ENCODE data around the gene WASF3.

WASF3 gene

DNA sequence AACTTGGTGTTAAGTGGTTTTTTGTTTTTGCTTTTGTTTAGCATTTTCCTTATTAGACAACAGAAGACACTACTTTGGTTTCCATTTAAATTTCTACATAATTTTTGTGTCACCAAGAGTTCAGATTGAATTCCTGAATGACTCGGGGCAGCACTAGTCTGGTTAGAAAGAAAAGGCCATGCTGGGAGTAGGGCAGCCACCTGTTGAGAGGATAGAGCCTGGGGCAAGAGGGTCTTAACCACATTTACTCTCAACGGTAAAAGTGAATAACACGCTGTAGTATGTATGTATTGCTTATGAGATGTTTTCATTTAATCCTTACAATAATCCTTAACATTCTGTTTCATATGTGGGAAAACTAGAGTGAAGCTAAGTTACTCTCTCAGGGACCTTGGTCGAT is 131.5 kb downstream of the WASF3 start:
- no peak for DNase-seq

DNA sequence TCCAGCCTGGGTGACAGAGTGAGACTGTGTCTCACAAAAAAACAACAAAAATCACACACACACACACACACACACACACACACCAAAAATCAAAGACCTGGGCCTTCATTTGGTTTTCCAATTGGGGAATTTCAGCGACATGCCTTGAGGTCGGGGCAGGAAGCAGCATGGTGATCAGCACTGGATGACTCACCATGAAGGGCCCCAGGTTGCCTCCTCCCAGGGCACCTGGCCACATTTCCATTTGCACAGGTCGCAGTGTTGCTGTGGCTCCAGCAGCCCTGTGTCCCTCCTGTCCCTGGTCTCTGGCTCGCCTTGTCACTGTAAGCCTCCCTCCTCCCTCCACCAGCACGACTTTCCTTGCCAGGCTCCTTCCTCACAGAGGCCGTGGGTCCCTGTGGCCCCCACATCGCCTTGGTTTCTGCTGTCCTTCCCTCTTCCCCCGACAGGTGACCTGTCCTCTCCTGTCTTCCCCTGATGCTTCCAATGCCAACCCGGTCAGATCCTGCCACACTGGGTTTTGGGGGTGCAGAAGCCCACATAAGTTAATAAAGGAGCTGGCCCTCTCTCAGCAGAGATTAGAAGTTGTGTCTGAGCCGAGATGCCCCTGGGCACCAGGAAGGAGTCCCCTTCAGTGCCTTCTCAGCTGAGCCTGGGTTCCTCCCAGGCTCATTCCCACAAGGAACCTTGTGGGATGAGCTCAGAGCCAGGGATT is 136.4 kb downstream of the WASF3 start:
- no peak for DNase-seq

DNA sequence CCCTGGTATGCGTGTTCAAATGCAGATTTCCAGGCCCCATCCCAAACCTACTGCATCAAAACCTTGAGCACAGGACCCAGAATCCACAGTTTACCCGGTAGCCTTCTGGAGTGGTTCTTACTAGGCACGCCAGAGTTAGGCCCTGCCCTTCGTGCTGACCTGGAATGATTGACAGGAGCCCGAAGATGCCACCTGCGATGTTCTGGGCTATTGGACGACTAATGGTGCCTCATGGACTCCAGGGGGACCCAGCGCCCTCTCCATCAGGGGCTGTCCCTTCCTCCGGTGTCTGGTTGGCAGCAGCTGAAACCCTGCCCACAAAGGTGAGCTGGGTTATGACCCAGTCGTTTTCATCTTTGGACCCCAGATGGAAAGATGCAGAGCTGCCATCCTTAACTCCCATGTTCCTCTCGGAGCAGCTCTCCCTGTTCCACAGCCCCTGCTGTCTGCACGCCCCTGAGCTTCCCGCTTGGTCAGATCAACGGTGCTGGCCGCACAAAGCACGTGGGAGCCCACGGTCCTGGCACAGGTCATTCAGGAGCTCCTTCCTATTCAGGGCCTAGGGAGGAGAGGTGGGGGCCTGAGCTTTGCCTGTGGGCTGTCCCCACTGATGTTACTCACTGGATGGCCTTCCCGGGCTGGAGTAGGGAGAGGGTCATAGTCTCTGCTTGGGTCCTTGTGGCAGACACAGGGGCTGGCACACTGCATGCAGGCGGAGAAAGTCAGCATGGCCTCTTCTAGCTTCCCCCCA is 137.3 kb downstream of the WASF3 start:
- no peak for DNase-seq

DNA sequence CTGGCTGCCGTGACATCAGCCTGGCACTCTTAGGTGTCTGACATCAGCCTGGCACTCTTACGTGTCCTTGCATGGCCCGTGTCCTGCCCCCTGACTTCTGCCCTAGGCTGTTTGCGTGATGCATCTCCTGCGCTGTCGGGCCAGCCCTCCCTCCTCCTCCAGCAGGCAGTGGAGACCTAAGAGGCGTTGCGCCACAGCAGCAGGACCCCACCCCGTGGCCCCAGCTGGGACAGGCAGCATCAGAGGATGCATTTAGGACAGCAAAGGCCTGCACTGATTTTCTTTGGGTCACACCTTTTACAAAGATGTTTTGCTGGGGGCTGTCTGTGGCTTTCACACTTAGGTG is 137.8 kb downstream of the WASF3 start:
- DNase-seq: no peak

DNA sequence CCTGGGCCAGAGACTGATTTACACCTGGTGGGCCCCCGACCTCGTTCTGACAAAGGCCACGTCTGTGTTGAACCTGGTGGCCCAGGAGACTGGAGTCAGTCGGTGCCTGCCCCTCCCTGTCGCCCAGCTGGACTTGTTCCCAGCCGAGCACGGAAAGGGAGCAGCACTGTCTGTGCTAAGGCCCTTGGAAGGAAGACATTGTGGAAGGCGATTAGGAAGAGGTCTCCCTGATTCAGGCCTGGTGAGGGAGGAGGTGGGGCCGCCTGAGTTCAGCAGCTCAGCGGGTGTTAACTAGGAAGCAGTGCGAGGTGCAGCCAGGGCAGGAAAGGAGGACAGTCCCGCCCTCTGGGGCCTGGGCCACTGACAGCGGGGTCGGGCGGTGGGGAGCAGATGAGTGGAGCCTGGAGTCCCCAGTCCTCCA is 138.4 kb downstream of the WASF3 start:
- DNase-seq: no peak

DNA sequence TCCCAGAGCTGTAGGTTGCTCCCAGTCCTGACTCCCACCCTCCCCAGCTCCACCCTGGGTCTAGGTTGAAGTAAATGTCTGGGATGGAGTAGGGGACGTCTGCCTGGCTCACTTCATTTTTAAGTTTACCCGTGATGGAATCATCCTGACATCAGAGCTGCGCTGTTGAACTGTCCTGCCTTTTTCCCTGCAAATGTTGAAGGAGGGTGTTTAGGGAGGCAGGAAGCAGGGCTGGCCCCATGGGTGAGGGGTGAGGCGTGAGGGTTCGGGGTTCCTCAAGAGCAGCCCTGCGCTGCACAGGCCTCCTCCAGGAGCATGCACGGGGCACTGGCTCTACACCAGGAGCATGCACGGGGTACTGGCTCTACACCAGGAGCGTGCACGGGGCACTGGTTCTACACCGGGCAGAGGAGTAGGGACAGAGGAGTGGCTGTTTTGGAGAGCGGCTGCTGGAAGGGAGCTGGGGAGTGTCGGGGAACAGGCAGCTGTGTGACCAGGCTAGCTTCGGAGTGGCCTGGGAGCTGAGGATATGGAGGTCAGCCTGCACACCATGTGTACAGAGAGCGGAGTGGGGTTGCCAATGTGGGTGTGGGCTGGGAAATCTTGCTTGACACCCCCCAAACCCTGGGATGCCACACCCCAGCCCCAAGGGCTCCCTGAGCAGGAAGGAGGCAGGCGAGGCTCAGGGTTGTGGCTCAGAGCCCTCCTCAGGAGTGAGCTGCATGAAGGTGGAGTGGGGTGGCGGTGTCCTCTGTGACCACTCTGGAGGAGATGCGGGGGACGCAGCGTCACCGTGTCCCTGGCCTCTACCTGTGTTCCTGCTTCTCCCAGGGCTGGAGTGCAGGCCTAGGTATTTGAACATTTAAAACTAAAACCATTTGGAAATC is 139.8 kb downstream of the WASF3 start:
- no peak for DNase-seq

DNA sequence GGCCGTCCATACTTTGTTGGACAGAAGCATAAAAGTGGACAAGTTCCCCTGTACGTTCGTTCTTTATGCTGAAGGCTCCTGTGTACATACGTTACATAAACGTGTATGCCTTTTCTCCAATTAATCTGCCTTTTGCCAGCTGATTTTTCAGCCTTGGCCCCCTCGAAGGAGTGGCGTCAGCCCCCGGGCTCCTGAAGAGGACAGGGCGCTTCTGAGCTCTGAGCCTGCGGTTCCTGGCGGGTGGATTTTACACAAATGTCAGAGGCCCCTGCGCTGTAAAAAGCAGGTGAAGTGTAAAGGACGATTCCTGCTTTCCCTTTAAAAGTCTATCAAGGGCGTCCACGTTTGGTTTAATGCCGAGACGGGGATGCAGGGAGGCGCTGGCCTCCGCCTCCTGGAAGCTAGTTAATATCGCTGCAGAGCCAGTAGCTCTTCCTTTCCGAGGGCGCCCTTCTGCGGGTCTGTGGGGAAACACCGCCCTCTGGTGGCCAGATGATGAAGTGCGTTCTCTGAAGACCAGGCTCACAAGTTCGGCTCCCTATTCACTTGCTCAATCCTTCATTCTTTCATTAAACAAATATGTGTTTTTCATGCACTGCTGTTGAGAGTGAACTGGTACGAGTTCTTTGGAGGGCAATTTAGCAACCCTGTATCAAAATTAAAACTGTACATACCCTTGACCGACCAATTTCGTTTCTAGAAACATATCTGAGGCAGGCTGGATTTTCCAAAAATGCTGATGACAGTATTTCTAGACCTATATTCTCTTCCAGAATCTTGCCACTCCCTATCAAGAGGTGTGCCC is 141.1 kb downstream of the WASF3 start:
- peak; percentile 72 for DNase-seq

DNA sequence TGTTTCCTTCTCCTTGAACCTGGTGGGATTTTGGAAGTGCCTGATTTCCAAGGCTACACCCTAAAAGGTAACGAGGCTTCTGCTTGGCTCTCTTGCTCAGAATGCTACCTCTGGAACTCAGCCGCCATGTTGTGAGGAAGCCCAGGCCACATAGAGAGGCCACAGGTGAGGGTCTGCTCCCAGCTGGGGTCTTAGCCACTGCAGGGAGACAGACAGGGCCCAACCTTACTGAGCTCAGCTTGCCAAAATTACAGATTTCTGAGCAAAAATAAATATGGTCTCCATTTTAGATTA is 141.7 kb downstream of the WASF3 start:
- DNase-seq: no peak

DNA sequence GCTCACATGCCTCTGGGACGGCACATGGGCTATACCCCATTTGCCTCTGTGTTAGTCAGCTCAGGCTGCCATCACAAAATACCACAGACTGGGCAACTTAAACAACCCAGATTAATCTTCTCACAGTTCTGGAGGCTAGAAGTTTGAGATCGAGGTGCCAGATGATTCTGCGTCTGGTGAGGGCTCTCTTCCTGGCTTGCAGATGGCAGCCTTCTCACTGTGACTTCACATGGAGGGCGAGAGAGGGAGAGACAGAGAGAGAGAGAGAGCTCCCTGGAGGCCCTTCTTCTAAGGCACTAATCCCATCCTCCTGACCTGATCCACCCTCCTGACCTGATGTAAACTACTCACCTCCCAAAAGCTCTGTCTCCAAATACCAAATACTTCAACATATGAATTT is 148.1 kb downstream of the WASF3 start:
- no peak for DNase-seq

DNA sequence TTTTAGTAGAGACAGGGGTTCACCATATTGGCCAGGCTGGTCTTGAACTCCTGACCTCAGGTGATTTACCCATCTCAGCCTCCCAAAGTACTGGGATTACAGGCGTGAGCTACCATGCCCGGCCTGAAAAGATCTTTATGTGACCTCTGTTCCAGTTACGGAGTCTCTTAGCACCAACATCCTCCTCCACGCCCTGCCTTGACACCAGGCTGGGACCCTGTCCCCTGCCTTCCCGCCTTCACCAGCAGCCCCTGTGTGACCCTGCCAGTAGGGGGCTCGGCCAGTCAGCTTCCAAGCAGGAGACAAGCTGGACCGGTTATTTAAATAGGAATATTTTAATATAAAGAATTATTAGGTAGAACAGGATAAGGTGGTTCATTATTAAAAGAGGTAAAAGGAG is 148.9 kb downstream of the WASF3 start:
- DNase-seq: no peak

DNA sequence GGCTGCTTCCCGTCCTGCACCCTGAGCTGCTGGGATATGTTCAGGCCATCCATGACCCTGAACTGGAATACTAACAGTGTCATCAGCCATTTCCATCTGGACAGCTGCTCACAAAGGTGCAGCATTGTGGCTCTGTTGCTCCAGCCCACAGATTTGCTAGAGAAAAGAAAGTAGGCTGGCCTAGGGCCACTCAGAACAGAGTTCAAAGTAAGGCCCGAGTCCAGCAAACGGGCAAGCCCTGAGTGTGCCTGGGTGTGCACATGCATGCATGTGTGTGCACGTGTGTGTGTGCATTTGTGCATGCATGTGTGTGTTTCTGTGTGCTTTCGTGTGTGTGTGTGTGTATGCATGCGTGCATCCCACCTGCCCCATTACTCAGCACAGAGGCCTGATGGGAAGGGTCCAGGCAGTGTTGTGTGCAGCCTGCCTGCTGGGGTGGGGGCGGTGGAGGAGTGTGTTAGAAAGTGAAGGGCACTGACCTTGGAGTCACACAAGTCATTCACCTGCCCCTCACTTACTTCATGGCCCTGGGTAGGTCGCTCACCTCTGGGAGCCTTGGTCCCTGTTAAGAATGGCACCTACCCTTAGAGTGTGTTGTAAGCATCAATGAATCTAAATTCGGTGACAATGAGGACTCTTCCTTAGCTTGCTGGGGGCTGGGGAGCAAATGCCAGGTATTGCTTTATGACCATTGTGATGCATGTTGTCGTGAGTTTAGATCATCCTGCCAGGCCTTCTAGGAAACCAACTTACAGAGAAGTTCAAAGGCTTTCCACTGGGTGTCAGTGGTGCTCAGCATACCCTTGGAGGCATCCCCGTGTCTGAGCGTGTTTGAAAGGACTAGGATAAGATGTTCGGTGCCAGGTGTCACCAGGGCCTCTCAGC is 149.9 kb downstream of the WASF3 start:
- peak; percentile 75 for DNase-seq

DNA sequence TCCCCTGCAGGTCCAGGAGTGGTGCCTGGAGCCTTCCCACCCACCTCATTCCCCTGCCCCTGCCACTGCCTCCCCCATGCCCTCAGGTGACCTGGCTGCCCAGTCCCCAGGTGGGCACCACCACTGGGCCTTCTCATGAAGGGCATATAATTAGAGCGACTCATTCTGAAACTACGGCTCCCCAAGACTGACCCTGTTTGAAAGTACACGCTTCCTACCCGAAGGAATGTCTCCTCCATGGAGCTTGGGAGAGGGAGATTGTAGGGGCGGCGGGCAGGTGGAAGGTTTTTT is 150.5 kb downstream of the WASF3 start:
- no peak for DNase-seq

DNA sequence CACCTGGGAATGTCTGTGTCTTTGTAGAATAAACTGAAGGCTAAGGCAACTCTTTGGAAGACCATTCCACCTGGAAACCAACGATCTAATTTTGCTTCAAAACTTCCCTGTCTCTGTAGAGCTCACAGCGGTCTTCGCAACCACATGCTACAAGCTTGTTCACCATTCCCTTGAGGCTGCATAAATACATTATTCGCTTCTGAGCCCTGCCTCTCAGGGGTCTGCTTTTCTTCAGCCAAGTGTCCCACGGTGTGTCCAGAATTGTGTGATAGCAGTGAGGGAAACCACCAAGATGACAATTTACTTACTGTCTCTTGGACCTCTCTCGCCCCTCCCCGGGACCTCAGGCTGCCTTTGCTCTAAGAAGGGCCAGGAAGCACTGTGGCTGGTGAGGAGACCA is 152.0 kb downstream of the WASF3 start:
- DNase-seq: no peak

DNA sequence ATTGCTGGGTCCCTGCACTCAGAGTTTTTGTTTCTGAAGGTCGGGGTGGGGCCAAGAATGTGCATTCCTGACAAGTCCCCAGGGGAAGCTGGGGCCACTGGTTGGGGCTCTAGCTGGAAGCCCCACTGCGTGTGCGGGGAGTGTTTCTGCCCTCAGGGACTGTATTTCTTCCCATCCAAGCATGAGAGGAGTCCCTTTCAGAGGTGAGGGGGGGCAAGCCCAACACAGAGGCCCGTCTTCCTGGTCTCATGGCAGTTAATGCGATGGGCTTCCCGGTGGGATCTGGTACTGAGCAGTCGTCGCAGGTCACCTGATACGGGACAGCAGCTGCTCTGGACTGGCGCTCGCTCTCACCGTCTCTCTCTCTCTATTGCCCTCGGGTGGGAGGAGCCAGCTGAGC is 152.7 kb downstream of the WASF3 start:
- DNase-seq: no peak

DNA sequence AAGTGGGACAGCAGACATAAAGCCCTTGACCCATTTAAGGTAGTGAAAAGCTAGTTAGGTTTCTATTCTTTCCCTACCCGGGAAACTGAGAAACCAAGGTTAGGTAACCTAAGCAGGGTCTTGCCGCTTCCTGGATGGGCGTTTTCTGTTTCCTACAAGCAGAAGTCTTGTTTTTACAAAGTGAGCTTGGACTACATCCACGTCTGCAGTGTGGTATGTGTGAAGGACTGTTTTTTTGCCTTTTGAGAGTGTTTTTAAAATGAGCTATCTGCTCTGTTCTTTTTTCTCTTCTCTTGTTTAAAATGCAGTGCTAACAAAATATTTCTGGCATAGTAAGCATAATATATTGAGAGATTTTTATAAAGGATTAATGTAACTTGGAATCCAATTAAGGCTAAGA is 153.7 kb downstream of the WASF3 start:
- DNase-seq: no peak

DNA sequence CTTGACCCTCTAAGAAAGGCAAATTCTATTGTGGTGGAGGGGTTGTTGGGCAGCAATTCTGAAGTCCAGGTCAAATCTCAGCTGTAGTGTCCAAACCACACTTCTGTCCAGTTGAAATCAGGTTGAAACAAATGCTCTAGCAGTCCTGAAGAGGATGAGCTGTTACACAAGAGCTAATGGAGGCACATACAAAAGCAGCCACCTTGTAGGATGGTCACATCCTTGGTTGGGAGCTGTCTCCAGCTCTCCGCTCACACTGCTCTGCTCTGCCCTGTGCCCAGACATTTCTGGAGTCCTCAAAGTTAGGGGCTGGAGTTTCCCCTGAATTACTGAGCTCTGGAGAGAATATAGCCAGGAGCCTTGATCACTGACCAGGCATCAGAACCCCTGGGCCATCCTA is 155.9 kb downstream of the WASF3 start:
- DNase-seq: no peak

DNA sequence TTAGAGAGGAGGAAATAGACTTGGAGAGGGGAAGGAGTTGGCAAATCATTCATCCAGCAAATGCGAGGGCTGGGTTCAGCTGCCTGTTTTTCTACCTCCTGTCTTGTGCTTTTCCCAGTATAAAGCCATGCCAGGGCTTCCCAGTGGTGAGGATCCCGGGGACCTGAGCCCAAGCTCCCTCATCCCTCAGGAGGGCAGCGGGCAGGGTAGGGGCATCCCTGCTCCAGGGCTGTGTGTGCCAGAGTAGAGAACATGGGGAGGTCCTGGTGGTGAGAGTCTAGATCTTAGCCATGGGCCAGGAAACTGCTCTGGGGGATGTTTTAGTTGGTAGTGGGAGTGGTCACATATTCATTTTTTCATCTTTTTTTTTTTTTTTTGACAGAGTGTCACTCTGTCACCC is 159.5 kb downstream of the WASF3 start:
- no peak for DNase-seq

DNA sequence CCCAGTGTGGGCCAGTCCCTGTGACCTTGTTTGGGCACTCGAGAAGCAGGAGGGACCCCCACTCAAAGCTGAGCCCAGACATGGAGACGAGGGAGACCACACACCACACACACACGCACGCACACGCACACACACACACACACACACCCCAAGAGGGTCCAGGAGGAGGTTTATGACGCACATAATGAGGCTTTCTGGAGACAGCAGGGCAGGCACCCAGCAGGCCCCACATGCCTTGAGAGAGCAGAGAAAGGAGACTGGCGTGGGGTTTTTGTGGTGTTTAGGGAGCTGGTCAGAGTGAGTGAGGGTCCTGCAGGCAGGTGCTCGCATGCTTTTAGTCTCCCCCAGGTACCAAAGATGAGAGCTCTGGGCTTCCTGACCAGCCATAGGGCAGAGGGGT is 160.7 kb downstream of the WASF3 start:
- no peak for DNase-seq

DNA sequence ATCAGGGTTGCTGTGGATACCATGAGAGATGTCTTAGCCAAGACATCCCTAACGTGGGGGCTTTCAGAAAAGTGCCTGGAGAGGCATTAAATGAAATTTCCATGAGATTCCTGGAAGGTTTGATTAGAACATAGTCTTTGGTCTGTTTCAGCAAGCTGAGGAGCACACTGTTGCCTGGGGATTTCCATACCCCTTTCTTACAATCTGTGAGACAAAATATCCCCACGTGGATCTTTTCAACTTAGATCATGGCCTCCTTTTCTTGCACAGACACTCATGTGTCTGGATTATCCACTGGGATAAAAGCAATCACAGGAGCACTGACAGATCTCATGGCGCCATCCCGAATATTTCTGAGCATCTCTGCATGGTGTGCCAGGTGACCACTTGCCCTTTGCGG is 161.4 kb downstream of the WASF3 start:
- DNase-seq: no peak

DNA sequence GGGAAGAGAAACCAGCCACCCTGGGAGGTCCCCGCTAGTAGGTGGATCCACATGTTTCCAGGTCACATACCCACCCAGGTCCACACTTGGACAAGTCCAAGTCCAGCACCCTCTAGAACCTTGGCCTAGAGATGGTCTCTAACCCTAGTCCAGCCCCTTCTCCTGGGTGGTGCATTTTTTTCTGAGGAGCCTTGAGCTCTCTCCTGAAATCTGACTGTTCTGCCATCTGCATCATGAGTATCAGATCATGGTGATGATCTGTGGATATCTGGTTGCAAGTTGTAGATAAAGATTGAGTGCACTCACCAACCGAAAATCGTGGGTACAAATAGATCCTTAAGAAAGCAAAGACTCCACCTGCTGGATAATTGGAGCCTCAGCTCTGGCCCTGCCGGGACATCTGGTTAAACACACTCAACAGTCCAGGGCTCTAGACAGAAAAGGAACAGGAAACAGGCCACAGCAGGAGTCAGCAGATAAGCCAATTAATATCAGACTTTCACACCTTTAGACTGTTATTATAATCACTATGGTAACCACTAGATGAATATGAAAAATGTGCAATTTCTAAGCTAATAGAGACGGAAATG is 162.0 kb downstream of the WASF3 start:
- DNase-seq: peak; percentile 62

DNA sequence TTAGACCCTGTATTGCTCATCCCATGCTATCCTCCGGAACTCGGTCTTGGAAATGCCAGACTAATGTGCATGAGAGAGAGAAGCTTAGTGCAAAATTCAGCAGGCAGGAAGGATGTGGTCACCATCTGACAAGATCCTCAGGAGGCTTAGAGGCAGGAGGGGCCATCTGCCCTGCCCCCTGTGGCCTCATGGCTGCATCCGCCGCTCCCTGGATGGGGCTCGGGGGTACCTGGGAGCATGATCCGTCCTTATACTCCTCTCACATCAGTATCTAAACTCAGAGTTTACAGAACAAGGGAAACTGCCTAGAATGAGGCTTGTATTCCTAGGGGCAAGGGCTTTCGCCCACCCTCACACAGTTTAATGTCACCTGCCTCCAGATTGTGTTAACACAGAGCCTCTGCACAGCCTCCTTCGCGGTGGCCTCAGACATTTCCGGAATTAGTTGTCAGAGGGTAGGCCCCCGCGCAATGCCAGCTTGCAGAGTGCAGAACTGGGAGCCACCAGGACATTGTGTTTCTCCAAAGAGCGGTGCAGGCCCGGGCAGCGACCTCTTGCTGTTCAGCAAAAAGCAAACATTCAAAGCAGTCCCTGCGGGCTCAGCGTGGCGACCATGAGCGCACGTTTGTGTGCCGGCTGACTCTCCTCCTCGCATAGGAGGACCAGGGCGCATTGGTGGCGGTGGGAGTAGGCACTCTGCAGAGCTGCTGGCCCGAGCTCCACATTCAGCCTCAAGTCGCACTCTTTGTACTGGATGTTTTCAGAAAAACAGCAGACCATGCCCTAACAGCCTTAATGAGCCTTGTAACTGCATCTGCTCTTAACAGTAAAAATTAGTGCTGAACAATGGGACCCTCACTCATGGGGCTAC is 164.0 kb downstream of the WASF3 start:
- no peak for DNase-seq
